ENCODE data around the gene DUSP14.
A peak's percentile ranks its signal among the peaks of the same experiment; 100 is the strongest.
"Not testable (repeated sequence)": the region's sequence is repeated elsewhere in the genome, so short reads cannot be mapped to it uniquely, and the experiment has no call there.

DUSP14 gene, protein sequence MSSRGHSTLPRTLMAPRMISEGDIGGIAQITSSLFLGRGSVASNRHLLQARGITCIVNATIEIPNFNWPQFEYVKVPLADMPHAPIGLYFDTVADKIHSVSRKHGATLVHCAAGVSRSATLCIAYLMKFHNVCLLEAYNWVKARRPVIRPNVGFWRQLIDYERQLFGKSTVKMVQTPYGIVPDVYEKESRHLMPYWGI

GRCh38 chr17:37489197-37490001, at the start of gene DUSP14:
DUSP14 (plus strand) TSS chr17:37489891; CDS start chr17:37512273, 22,382 bp downstream.
- peak; percentile 96 for DNase-seq (ENCODE audit: low spot score)

GRCh38 chr17:37440424-37440823, 49.3 kb upstream of the DUSP14 start:
- DNase-seq (ENCODE audit: low spot score) = no peak

- peak; percentile 17 for DNase-seq (ENCODE audit: low spot score)
Observed at GRCh38 chr17:37441369-37442014, 48.2 kb upstream of the DUSP14 start.

- no peak for DNase-seq (ENCODE audit: low spot score)
Observed at GRCh38 chr17:37446027-37446426, 43.7 kb upstream of the DUSP14 start.

DNA sequence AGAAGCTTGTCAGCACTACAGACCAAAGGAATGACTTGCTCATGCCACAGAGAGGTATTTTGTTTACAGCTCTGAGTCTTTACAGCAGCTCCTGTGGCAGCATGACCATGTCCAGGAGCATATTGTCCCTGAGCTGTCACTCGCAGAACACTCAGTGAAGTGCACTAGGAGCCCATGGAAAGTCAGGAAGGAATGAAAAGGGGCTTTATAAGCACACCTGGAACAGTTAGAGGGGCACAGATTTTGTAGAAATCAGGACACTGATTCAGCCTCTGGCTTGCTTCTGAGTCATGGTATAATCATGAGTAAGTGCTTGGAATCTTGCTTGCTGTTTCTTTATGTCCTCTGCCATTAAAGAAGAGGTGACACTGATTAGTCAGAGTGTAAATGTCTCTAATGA, 42.0 kb upstream of the DUSP14 start:
- DNase-seq (ENCODE audit: low spot score) = peak; percentile 31

DNA sequence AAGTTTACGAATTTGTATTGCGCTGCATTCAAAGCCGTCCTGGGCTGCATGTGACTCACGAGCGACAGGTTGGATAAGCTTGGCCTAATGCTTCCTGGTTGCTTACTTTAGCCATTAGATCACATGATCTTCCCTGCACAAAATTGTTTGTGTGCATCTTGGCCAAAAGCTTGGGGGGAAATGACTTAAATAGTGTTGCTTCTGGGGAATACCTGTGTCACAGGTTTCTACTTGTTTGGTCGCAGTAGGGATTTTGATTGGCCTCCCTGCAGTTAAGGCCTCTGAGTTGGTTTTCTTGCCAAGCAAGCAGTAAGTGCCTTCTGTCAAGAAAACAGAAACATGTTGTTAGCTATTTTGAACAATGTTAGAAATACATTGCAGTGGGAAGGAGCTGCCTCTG, 39.6 kb upstream of the DUSP14 start:
- no peak for DNase-seq (ENCODE audit: low spot score)

DNA sequence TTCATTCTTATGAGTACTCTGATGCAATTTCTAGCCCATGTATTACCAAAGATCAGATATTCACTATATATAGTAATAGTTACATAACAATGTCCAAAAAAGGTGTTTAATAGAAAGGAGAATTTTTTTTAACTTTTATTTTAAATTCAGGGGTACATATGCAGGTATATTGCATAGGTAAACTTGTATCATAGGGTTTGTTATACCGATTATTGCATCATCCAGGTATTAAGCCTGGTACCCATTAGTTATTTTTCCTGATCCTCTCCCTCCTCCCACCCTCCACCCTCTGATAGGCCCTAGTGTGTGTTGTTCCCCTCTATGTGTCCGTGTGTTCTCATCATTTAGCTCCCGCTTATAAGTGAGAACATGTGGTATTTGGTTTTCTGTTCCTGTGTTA, 31.9 kb upstream of the DUSP14 start:
- DNase-seq (ENCODE audit: low spot score) = not testable (repeated sequence)

DNA sequence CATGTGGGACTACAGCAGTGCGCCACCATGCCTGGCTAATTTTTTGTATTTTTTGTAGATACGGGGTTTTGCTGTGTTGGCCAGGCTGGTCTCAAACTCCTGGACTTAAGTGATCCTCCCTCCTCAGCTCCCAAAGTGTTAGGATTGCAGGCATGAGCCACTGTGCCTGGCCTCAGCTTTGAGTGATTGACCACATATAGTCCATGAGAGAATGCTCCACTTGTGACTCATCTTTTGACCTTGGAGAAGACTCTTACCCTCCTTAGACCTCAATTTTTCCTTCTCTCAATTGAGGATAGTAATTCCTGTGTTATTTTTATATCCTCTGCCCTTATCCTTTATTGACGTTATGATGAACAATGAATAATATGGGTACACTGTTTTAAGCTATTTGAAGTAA, 30.9 kb upstream of the DUSP14 start:
- peak; percentile 42 for DNase-seq (ENCODE audit: low spot score)

DNA sequence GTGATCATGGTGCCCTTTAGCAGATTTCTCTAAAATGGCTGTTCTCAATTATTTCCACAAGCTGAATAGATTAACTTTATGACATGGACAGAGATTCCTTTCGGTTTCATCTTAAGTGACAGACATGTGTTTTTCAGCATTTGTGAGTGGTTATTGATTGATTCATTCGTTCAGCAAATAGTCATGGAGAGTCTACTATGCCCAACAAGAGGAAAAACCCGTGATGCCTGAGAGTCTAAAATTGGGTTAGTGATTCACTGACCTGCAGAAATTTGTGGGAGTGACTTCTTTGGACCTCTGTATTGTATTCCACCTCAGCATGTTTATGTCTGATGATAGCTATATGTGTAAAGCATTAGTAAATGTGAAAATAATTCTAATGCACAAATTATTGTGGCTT, 28.0 kb upstream of the DUSP14 start:
- DNase-seq (ENCODE audit: low spot score) = no peak

- no peak for DNase-seq (ENCODE audit: low spot score)
Observed at GRCh38 chr17:37462492-37462891, 27.2 kb upstream of the DUSP14 start.

GRCh38 chr17:37463039-37463438, 26.7 kb upstream of the DUSP14 start:
- no peak for DNase-seq (ENCODE audit: low spot score)

DNA sequence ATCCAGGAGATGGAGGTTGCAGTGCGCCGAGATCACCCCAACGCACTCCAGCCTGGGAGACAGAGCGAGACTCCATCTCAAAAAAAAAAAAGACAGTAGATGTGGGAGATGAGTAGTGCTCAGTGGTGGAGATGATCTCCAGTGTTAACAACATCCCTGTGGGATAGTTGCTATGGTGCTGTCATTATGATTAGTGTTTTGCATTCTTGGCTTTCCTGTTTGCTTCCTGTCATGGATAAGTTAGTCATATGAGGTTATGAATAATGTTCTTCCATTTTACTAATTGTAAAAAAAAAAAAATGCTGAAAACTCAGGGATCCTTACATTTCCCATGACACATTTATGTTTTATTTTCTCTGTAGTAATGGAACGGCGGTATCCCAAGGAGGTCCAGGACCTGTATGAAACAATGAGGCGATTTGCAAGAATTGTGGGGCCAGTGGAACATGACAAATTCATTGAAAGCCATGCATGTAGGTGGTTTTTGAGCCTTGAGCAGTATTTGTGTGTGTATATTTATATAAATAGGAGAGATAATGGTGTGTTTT, 24.5 kb upstream of the DUSP14 start:
- DNase-seq (ENCODE audit: low spot score) = no peak

- no peak for DNase-seq (ENCODE audit: low spot score)
Observed at GRCh38 chr17:37466471-37466870, 23.2 kb upstream of the DUSP14 start.

- DNase-seq (ENCODE audit: low spot score) = no peak
Observed at GRCh38 chr17:37470181-37470580, 19.5 kb upstream of the DUSP14 start.

GRCh38 chr17:37475731-37476420, 13.8 kb upstream of the DUSP14 start:
- no peak for DNase-seq (ENCODE audit: low spot score)

GRCh38 chr17:37476431-37477120, 13.1 kb upstream of the DUSP14 start:
- DNase-seq (ENCODE audit: low spot score) = no peak

- DNase-seq (ENCODE audit: low spot score) = peak; percentile 21
Observed at GRCh38 chr17:37478187-37478586, 11.5 kb upstream of the DUSP14 start.

DNA sequence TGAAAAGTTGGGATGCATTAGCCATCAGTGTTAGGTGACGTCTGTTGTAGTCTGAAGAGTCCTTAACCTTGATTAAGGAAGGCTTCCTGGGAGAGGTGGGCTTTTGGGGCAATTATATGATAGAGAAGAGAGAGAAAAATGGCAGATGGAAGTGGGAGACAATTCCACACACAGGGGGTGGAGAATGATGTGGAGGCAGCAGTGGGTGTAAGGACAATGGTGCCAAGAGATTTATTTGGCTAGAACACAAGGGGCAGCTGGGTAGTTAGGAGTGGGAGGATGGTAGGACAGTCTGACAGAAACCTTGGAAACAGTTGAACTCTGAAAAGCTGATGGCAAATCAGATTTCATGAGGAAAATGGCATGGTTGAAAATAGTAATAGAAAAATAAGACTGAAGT, 10.7 kb upstream of the DUSP14 start:
- no peak for DNase-seq (ENCODE audit: low spot score)

GRCh38 chr17:37480427-37480826, 9.3 kb upstream of the DUSP14 start:
- no peak for DNase-seq (ENCODE audit: low spot score)

DNA sequence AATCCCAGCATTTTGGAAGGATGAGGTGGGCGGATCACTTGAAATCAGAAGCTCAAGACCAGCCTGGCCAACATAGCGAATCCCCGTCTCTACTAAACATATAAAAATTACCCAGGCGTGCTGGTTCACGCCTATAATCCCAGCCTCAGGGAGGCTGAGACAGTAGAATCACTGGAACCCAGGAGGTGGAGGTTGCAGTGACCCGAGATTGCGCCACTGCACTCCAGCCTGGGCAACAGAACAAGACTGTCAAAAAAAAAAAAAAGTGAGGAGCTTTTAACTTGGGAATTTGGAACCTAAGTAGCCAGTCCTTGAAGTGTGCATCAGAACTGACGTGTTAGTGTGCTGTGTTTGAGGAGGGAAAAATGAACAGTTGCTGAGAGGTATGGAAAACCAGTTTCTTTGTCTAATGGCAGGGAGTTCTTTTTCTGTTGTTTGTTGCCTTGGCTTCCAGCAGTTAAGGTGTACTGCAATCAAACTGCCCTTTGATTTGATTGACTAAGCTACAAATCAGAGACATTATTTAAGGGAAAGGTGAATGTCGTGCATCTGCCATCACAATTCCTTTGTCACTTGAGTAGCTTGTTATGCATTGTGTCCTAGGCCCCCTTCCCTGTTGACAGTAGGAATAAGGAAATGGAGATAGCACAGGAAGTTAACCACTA, 8.6 kb upstream of the DUSP14 start:
- no peak for DNase-seq (ENCODE audit: low spot score)

Measured in AG08396 (cell line).